CD4-positive, alpha-beta T cell treated with Interleukin-15 for 4 hours (primary cell): ENCODE results near the gene LHFPL6.

ENCODE experiments used
- DNase-seq: peaks from one replicate; pipeline ENCODE4 v3.0.0-alpha.2; 2020; ENCODE audit warnings: low spot score

LHFPL6 gene

DNA sequence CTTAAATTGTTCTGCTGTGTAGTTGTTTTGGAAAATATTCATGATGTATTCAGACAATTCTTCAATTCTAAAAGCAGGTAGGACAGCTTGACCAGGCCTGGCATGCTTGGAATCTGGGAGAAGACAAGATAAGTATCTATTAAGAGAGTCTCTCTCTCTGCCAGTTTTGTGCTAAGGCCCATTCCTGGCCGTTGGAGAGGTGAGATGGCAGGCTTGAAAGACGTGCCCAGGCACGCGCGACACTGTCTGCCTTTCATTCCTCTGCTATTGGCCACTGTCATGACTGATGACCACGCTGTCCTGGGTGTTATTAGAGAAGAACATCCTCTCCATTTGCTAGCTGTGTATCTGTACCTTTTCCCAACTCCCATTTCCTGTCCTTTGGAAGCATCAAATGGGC is 90.3 kb downstream of the LHFPL6 start:
- DNase-seq, result no peak

DNA sequence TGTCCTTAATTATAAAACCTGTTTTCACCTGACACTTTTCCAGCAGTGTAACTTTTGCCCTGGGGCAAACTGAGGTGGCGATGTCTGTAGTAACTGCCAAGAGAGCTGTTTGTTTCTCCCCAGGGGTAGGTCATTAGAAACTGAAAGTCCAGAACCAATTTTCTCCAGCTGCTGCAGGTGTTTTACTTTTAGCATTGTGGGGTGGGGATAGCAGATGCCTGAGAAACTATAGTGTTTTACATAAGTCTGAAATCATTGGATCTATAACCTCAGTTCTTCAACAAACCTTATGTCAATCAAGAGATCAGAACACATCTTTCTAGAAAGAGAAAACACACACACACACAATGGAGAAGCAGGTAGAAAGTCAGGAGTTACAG is 92.7 kb downstream of the LHFPL6 start:
- no peak for DNase-seq

DNA sequence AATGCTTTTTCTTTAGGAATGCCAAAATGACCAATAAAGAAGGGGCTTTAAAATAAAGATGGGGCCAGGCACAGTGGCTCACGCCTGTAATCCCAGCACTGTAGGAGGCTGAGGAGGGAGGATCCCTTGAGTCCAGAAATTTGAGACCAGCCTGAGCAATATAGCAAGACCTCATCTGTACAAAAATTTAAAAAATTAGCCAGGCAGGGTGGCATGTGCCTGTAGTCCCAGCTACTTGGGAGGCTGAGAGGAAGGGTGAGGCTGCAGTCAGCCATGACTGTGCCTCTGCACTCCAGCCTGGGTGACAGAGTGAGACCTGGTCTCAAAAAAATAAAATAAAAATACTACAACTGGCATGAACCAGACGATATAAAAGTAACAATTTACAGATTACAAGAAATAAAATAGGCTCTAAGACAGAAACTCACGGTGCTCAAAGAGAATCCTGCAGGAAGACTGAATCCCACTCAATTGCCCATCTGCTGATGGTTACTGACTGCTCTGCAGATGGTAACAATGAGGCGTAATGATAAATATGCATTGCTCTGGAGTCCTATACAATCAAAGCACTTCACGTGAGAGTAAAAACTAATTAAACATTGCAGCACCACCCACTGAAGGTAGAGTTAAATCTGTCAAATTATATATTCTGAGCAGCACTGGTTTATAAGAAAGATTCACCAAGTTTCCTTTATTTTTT is 93.2 kb downstream of the LHFPL6 start:
- DNase-seq, result no peak

DNA sequence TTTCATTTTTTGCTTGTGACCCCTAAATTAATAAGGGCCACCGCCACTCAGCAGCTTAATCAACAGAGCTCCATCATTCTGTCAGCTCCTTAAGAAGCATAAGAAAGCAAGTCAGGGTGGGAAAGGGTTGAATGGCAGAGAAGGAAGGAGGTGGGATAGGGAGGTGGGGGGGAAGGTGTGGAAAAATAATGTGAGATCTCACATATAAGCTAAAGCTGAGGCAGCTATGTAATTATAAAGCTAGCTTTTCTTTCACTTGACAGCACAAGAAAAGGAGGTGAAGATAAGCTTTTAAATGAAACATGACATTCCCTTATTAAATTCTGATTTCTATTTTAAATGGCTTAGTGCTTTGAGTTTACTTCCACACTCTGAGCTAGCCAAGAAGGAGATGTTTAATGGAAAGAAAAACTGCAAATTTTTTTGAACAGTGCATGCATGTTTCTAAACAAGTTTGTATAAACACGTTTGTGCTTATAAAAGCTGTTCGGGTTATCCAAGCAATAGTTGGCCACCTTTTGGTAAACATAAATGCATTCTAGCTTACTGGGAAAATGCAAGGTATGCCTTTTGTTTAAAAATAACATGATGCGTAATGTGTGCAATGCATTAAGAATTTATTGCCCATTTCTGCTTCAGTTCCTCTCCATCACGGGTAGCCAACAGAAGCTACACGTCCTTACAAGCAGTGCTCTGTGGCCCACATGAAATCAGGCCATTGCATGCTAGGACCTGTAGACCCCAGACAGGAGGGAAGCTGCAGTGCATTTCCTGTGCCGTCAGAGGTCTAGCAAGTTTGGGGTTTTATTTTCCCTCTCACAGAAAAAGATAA is 96.2 kb downstream of the LHFPL6 start:
- no peak for DNase-seq

DNA sequence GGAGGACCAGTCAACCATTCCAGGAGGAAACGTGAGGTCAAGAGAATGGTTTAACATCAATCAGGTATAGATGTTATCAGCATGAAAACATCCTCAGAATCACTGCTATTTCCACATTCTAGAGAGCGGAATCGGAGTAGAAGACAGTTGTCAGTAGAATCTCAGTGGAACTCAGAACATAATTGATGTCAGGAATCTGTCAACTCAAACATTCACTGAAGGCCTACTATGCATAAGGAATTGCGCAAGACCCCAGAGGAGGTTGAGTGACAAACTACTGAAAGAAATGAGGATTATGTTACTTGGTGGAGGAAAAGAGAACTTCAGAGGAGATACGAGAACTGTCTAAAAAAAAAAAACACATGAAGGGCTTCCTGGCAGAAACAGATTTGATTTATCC is 97.8 kb downstream of the LHFPL6 start:
- DNase-seq, result no peak

DNA sequence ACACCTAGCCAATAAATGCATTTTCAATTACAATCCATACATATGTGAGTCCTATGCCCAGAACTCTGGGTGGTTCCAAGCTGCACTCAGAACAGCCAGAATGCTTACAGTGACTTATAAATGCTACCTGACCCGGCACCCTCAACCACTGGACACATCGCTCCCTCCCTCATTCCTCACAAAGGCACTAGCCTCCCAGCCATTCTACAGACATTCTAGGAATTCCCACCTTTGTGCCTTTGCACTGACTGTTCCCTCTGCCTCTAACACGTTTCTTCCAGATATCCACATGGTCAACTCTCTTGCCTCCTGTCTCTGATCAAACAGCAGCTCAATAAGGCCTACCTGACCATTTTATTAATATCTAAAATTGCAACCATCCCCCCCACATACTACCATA is 99.9 kb downstream of the LHFPL6 start:
- no peak for DNase-seq

DNA sequence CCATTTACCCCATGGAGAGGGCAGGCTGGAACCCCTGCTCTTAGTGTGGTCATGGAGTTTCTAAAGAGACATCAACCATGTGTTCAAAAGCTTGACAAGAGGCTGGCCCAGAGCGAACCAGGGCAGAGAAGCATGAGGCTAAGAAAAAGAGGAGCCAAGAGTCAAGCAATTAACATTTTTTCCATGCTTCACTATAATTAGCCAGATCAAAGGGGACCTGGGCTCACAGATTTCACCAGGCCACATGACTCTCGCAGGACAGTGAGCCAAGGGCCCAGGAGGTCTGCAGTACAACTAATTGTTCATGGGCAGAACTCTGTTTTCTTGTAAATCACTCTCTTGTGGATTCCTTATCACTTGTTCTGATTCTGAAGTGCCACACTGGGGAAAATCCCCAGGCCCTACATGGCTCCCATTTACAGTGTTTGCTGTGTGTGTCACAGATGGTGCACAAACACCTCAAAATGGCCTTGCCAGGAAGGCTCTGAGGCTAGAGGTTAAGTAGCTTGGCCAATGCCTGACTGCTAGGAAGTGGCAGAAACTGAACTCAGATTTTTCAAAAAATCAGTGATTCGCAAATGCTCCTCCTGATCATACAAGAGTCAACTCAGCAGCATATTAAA is 101.2 kb downstream of the LHFPL6 start:
- no peak for DNase-seq

DNA sequence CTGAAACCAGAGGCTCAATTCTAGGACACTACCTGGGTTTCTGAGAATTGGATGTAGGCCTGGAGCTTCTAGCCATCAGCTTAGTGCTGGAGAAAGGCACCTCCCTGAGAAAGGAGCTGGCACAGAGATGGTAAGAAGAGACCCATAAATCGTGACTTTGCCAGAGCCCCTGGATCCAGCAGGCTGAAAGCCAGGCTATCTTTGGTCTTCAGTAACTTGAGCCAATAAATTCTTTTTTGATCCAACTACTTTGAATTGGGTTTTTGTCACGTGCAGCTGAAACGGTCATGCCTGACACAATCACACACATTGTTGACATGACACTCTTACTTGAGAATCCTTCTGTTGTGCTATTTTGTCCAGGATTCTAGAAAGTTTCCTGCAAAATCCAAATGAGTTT is 103.4 kb downstream of the LHFPL6 start:
- DNase-seq, result no peak

DNA sequence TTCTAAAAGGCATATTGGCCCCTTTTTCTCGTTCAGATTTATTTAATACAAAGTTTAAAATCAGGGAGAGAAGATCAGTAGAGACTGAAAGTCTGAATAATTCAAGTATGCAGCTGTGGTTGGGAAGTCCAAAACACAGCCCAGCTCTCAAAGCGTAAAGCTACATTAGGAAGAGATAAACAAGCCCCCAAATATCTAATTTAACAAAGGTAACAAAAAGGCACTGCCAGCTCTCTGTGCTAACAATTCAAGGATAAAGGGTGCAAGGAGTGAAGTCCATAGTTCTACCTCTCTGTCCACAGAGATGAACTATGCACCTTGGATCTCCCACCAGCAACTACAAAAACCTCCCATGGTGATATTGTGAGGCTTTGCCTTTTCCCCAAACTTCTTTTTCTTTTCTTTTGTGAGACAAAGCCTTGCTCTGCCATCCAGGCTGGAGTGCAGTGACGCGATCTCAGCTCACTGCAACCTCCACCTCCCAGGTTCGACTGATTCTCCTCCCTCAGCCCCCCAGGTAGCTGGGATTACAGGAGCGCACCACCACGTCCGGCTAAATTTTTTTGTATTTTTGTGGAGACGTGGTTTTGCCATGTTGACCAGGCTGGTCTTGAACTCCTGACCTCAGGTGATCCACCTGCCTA is 104.4 kb downstream of the LHFPL6 start:
- no peak for DNase-seq

DNA sequence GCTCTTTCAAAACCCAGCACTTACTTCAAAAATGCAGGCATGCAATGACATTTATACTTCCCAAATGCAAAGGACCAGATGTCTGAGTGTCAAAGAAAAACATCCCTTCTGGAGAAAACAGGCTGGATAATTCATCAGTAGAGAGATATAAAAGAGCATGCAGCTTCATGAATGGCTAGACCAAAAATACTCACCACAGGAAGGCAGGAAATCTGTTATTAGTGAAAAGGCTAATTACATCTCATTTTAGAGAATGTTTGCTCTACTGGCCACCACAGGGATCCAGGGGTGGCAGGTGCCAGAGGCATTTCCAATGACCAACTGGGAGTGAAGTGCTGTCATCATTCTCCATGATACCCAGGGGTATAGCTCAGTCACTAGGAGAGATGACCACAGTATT is 106.5 kb downstream of the LHFPL6 start:
- DNase-seq, result no peak

DNA sequence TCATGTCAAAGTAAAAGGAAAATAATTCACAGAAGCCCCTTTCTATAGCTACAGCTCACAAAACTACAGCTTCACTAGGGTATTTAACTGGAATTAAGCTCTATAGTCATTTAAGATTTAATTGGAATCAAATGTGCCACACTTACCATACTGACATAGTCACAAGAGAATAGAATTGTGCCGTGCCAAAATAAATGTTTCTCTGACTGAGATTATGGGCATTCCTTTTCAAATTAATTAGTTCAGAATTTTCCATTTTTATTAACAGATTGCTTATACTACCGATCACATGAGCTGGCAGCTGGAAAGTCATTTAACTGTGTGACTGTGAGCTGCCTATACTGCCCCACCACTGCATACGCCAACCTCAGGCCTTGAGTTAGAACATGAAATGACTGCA is 108.4 kb downstream of the LHFPL6 start:
- DNase-seq, result no peak

DNA sequence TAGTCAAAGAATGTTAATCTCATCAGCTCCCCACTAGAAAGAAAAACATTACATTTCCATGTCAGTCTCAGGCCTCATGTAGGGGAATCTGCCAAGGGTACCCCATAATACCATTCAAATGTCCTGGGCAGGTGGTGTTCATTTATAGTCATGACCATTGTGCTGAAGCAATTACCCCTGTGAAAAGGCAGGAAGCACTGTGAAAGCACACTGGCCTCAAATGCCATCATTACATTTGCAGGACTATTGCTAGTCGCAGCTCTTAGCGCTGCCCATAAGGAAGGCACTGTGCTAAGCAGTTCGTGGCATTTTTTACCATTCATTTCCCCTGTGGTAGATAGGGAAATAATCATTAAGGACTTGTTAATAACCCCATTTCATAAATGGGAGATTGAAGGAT is 109.0 kb downstream of the LHFPL6 start:
- DNase-seq, result no peak

DNA sequence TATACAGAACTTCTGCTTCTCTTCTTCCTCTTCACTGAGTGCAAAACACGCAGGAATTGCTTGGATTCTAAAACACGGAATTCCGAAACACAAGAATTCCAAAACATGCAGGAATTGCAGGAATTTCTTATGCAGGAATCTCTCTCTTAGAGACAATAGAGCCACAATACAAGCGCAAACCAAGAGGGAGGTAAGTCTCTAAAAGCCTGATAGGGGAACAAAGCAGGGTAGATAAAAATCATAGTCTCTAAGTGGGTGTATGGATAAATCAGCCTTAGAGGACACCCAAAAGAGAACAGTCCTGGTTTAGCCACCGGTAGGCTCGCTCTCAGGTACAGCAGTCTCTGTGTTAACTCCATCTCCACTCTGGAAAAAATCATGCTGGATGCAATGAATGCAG is 112.9 kb downstream of the LHFPL6 start:
- DNase-seq, result no peak

DNA sequence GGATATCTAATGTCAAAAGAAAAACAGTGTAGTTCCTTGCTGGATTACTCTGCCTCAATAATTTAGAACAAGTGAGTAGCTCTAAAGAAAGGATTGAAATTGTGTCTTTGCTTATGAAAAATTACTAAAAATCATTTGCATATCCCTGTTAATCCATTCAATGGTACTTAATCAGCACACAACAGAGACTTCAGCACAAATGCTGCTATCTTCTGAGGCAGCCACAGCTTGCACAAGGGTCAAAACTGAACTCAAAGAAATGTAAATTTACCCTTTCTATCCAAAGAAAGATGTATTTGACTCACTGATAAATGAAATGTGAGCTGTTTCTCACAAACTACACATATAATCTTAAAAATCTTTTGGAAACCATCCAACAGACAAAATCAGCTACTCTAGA is 116.2 kb downstream of the LHFPL6 start:
- no peak for DNase-seq

DNA sequence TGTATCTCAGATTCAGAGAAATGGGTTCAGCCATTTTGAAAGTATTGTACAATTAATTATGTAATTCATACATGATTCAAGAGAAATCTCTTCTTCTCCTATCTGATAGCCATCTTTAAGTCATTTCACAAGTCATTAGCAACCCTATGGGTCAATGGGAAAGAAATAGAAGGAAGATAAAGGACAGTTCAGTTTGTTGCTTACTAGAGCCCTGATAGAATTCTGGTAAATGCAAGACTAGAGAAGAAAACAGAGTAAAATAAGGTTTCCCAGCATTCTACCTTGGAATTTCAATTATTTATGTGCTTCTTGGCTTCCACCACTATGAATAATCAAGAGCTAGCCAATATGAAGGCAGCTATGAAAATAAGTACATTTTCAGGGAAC is 117.7 kb downstream of the LHFPL6 start:
- DNase-seq, result no peak

DNA sequence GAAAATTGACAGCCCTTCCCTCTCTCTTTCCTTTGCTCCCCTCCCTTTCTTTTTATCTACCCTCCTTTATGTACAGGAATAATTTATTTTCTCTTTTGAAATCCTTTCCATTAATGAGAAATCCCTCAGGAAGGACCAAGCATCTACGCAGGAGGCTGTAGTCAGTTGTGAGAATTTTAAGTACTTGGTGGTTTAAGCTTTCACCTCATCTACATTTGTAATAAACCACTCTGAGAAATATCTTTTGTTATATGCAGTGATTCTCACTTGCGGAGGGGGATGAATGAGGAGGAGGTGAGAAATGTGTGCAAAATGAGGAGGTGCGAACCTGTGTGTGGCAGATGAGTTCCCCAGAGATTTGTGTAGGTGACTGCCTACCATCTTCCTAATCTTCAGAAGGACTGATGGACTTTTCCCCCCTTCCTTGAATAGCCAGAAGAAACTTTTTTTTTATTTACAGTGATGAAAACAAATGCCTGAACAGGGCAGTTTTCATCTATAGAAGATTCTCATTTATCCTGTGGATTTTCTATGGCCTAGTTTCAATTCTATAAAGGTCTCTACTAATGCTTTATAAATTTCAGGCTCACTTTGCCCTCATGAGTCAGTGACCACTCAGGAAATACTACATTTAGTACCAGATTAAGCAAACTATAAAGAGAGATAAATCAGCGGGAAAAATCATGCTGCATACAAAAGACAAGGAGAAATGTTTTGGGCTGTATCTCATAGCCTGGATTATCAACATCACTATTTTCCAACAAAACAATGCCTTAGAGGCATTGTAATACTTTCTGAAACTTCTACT is 118.3 kb downstream of the LHFPL6 start:
- no peak for DNase-seq

DNA sequence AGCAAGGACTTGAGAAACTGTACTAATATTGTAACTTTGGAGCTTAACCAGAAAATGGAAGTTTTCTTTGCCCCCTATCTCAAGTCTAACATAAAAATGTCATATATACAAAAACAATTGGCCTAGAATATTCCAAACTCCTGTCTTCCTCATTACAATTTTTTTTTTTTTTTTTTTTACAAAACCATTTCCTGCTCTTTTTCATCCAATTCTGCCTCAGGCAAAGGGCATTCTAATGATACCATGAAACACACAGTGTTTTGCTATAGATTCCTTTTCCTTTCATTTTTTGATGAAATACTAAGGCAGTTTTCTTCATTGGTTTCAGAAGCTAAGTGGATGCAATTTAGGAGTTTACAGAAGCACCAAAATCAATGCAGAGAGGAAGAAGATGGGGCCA is 119.7 kb downstream of the LHFPL6 start:
- DNase-seq, result no peak

DNA sequence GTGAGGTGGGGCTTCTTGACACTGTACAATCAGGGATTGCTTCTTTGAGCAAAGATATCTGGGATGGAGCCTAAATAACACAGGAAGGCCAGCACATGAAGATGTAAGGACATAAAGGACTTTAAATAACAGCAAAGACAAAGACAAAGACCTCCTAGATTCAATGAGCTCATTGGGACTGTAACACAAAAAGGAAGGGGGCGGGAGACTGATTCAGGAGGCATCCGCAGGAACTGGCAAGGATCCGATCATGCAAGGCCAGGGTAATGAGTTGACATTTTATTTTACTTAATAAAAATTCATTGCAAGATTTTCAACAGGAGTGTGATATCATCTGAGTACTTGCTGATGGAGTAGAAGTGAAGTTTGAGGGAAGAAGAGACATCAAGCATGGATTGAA is 121.5 kb downstream of the LHFPL6 start:
- DNase-seq, result no peak

DNA sequence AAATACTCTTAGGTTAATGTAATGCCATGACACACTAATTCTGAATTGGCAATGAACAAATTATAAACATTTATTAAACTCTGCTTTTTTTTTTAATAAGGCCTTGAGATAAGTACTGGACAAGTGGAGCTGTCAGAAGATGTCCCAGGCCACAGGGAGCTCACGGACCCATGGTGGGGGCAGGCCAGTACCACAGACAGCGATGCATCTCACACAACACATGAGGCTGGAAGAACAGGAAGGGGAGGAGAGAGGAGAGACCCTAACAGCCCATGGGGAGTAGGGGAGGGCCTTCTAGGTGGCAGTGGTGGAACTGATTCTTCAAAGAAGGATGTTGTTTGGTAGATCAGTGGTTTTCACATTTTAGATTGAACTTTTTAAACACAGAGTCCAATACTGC is 128.4 kb downstream of the LHFPL6 start:
- DNase-seq, result no peak

DNA sequence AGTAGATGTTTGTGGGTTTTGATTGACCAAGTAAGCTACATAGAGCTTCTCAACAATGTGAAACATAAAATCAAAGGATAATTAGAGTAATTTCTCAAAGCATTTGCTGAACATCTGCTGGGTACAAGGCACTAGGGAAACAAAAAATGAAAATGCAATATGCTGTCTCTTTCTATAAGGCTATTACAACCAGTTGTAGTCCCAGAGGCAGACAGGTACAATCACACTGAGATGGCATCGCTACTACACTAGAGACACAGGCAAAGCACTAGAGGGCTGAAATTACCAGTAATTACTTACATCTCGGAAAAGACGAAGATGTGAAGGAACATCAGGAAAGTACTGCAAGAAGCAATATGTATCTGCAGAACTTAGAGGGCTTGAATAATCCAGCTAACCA is 133.3 kb downstream of the LHFPL6 start:
- DNase-seq, result no peak

DNA sequence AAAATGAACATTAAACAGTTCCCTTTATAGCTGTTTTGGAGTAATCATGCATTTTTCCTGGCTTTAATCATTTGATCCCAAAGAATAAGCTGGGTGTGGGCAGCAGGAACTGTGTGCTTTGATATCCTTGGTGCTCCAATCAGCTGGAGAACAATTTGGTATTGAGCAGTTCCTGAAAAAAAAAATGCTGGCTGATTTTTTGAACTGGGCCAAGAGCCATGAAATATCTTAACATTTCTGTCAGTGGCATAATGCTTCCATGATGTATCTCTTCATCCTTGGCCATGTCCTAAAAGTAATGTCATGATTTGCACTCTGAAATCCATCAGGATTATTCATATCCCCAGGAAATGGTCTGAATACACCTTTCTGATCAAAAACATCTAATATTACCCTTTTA is 134.7 kb downstream of the LHFPL6 start:
- no peak for DNase-seq

DNA sequence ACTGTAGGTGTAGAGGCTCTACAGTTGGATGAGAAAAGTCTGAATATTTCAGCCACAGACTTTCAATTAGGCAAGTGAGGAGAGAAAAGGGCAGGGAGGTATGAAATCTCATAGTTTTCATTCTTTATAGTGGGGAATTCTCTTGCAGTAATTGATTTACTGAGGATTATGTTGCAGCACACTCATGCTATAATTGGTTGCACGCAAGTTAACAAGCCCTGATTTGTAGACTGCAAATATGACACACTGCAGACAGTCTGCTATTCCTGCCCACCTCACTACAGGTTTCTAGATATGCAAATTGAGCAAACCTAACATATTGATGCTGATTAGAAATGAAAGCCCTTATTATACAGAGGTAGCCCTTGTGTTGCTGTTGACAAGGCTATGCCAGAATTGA is 139.4 kb downstream of the LHFPL6 start:
- DNase-seq, result no peak
